Stimulated activated CD4-positive, alpha-beta T cell treated with anti-CD3 and anti-CD28 coated beads, Interleukin-4, amount 100 ng/mL, for 48 hours (primary cell): ENCODE data around the gene LRRFIP1.
"Not testable (repeated sequence)": the region's sequence is repeated elsewhere in the genome, so short reads cannot be mapped to it uniquely, and the experiment has no call there.

Experiments
- DNase-seq, 2 donors: peaks; one replicate each; pipeline ENCODE4 v3.0.0-alpha.2; 2020; ENCODE audit warnings: low read depth in 2 of 2

Gene LRRFIP1

DNA sequence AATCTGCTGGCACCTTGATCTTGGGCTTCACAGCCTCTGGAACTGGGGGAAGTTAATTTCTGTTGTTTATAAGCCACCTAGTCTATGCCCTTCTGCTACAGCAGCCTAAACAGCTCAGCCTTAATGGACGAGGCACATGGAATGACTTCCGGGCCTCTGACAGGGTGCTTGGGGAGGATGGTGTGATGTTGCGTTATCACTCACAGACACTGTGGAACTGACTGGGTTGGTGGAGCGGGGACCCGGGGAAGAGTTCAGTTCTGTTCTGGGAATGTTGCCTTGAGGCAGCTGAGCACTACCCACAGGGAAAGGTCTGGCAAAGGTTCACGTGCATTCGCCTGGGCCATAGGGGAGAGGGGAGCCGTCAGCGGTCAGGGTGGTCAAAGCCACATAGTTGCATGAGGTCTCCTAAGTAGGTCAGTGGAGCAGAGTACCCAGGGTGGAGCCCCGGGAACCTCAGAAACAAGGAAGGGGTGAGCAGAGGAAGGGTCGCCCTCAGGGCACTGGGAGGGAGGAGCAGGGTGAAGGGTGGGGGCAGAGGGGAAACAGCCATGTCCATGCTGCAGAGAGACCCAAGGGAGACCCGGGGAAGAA, 36.2 kb downstream of the LRRFIP1 start:
- no peak for DNase-seq

DNA sequence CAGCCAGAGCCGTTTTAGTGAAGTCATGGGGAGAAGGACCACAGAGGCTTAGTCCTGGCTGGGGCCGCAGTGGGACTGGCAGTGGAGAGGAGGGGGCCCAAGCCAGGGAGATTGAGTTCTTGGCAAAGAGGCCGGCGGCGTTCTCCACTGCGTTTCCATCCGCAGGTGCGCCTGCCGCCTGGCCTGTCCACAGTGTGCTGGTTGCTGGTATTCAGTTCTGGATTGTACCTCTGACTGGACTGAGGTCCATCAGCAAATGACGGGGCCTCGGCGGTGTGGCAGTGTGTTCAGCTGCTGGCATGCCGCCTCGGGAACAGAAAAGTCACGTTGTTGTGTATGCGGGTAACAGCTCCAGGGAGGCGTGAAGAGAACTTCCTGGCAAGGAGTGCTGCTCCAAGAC, 36.8 kb downstream of the LRRFIP1 start:
- DNase-seq, result no peak

GRCh38 chr2:237665713-237666143, 38.3 kb downstream of the LRRFIP1 start:
- no peak for DNase-seq

DNA sequence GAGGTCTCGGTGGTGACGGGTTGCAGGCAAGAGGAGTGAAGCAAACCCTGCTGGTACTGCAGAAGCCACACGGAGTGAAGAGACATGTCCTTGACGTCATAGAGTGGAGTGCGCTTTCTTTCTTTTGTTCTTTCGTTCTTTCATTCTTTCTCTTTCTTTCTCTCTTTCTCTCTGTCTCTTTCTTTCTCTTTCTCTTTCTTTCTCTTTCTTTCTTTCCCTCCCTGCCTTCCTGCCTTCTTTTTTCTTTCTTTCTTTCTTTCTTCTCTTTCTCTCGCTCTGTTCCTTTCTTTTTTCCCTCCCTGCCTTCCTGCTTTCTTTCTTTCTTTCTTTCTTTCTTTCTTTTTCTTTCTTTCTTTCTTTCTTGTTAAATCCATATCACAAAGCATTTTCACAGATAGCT, 39.2 kb downstream of the LRRFIP1 start:
- no peak for DNase-seq

GRCh38 chr2:237667050-237667576, 39.7 kb downstream of the LRRFIP1 start:
- DNase-seq, result not testable (repeated sequence)

DNA sequence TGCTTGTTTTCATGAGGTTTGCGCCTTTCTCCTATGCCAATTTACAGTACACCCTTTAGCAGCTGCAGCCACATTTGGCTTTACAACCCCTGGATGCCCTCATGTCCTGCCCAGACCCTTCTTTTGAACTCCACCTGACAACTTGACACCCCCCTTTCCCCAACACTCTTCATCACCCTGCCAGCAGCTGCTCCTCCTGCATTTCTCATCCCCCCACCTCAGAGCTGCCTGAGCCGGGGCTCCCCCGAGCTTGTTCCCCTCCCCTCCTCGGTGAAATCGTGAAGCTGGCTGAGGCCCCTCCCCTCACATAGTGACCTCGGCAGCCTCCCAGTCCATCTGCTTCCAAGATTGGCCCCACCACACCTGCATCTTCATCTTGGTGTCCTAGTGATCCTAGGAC, 40.5 kb downstream of the LRRFIP1 start:
- DNase-seq, result no peak

DNA sequence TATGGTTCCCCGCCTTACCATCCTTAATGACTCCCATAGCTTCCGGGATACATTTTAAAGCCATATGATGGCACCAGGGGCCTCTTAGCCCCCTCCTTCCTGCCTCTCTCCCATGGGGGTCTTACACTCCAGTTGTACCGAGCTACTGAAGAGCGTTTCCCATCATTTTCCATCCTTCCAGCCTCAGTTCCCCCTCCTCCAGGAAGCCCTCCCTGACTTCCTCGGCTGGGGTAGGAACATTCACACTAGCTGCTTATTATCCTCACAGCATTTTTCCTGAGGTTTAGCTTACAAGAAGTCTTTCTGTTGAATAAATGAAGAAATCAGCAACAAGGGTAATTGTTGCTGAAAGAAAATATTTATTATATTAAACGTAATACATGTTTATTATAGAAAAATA, 41.1 kb downstream of the LRRFIP1 start:
- DNase-seq, result no peak

DNA sequence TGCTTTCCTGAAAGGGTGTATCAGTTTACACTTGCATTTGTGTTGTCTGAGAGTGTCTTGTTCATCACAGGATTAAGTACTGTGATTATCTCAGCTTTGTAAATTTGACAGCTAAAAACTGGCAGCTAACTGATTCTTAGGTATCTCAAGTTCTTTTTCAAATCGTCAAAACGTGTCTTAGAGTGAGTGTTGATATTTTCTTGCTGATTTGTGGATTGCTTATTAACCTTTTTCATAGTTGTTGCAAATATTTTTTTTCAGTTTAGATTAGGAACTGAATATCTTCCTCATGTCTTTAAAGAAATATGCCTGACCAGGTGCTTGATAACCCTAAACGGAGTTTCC, 41.9 kb downstream of the LRRFIP1 start:
- DNase-seq, result no peak

DNA sequence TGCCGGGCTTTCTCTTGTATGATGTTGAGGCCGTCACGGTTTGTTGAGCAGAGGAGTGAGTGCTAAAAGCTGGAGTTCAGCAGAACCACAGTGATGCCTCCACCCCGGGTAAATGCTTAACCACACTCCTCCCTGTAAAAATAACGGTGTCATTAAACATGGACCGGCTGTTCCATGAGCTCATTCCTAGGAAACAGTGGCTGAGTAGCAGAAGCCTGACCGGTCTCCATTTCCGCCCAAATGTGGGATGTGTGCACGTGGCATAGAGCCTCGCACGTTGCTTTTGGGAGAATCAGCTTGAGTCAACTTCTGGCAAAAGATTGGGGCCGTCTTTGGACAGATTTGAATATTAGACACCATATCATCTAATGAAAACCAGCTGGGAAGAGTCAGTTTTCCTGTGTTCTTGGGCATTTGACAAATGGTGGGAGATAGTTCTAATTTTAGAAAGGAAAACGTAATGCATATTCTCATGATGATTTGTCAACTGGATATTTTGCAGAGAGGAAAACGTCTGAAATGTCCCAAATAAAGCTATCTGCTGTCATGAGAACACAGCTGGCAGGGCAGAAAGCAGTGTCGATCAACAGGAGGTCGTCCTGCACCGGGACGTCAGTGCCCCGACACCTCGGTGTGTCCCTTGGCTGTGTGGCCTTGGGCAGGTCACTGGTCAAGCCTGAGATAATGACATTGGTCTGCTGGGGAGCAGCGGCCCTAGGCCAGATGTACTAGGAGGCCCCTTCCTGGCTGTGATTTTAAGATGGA, 42.4 kb downstream of the LRRFIP1 start:
- no peak for DNase-seq

GRCh38 chr2:237670641-237671040, 43.3 kb downstream of the LRRFIP1 start:
- no peak for DNase-seq

DNA sequence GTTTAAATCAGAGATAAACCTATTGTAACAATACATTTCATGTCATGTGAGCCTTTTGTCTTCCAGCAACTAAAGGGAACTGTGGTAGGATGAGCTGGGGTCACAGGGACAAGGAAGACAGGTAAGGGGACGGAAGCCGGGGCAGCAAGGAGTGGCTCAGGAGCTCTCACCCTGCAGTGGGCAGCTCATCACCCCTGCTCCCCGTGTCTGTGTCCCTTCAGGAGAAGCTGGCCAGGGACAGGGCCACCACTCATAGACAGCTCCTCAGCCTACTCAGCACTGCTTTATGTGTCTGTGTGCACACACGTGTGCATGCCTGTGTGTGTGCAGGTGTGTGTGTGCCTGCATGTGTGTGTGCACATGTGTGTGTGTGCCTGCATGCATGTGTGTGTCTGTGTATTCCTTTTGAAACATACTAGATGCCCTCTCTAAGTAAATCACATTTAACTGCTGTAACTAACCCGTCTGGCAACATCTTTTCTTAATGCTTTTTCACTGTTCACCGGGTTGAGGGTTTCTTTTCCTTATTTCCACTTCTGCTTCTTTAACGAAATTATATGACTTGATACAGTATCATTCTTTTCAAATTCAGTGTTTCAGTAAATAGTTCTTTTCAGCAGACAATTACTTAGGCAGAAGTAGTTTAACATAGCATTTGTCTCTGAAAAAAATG, 44.2 kb downstream of the LRRFIP1 start:
- no peak for DNase-seq

DNA sequence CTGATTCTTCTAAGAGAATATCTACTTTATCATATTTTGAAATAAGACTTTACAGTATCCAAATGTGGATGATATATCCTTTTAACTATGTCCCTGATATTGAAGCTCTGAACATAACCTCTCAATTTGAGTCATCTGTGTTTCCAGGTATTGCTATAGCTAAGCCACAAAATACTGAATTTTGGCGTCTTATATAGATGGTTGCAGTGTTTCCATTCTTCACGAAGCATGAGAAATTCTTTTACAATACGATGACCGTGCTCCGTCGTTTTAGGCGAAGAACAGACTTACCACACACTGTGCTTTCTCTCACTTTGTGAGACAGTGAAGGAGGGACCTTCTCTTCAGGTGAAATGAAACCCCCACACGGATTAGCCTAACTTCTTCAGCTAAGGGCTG, 45.3 kb downstream of the LRRFIP1 start:
- no peak for DNase-seq

GRCh38 chr2:237673130-237674001, 46.0 kb downstream of the LRRFIP1 start:
- peak; percentile 75 to 86 for DNase-seq

DNA sequence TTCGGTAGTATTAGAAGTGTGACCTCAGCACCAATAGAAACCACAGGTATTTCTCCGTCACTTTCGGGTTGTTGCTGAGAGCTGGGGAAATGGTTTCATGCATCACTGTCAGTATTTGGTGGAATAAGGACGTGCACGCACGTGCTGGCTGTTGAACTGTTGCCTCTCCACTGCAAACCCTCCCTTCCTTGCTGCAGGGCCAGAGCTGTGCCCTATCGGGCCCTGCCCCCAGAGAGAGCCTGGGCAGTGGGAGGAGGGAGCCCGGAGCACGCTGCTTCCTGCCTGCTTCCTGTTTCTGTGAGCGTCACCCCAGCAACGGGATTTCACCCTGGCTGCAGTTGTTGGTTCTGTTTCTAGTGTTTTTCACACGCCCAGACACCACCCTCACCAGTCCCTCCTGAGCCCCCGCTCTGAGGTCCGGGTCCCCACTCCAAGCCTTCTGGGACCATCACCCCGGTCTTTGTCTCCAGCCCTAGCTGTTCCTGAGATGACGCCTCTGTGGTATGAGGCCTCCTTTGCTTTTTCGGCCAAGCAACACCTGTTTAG, 47.4 kb downstream of the LRRFIP1 start:
- DNase-seq, result peak; percentile 48 to 67

DNA sequence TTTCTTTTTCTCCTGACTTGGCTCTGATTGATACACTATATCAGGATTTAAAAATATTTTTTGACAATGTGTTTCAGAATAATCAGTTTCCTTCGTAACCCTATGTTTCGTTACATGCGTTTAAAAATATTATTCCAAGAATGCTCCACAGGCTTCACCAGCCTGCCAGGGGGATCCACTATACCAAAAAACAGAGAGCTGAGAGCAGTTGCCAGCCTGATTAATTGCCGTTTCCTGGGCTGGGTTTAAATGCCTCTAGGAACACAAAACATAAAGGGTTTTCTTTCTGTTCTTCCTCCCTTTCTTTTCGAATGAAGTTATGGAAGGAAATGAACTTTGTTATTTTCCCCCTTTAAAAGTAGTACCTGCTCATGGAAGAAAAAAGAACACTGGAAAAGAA, 47.9 kb downstream of the LRRFIP1 start:
- no peak for DNase-seq

DNA sequence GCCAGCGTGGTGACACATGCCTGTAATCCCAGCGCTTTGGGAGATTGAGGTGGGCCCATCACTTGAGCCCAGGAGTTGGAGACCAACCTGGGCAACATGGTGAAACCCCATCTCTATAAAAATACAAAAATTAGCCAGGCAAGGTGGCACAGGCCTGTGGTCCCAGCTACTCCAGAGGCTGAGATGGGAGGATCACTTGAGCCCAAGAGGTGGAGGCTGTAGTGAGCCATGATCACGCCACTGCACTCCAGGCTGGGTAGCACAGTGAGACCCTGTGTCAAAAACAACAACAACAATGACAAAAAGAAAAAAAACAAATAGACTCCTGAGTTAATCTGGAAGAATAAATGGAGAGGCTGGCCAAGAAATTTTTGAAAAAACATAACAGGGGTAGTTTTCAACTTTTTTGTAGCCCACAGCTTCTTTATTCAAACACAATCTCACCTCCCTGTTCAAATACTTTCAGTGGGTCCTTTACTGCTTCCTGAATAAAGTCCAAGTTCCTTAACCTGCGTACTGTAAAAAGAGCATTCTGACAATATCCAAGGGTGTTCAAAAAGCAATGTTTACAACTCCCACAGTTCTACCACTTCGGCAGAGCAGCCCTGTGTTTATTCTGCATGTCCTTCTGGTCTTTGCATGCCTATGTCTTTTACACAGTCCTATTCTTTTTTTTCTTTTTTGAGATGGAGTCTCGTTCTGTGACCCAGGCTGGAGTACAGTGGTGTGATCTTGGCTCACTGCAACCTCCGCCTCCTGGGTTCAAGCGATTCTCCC, 53.5 kb downstream of the LRRFIP1 start:
- DNase-seq, result no peak

- no peak for DNase-seq
Measured at GRCh38 chr2:237682151-237682550, 54.8 kb downstream of the LRRFIP1 start.

DNA sequence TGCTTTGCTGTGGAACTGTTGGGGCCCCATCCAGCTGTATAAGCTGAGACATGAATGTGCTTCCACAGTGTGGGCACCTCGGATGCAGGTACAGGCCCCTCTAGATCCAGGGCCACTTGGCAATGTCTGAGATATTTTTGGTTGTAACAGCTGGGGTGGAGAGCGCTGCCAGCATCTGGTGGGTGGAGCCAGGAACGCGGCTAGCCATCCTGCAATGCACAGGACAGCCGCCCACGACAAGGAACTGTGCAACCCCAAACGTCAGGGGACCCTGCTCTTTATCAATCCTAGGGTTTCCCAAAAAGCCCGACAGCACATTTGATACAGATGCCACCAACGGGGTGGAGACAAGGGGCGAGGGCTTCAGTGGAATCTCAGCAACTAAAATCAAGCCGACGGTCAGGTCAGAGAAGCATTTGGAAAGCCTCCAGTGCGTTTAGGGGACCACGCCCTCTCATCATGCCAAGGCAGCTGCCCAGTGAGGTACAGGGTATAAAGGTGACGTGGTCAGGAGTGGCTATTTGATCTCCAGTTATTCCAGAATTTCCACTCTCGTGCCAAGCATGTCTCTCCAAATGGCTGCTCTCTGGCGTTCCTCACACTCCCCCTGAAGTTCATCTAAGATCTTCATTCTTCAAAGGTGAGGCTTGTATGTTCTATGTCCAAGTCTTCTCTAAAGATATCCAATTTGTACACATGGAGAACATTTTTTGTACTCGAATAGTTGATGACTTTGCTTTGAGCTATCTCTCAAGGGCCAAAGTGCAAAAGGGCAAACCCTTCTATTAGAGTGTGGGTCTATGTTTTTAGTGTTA, 55.7 kb downstream of the LRRFIP1 start:
- DNase-seq, result no peak

- no peak for DNase-seq
Measured at GRCh38 chr2:237685408-237685807, 58.0 kb downstream of the LRRFIP1 start.

GRCh38 chr2:237686659-237687136, 59.3 kb downstream of the LRRFIP1 start:
- DNase-seq, result no peak
